CD4-positive, alpha-beta T cell treated with Interleukin-17A for 4 hours (primary cell): Measurements from ENCODE around the gene AUTS2.
A peak's percentile ranks its signal among the peaks of the same experiment; 100 is the strongest.
"Not testable (repeated sequence)": the region's sequence is repeated elsewhere in the genome, so short reads cannot be mapped to it uniquely, and the experiment has no call there.

Source experiments
- DNase-seq: peaks from one replicate; pipeline ENCODE4 v3.0.0-alpha.2; 2020; ENCODE audit warnings: mixed read lengths

The AUTS2 gene

DNA sequence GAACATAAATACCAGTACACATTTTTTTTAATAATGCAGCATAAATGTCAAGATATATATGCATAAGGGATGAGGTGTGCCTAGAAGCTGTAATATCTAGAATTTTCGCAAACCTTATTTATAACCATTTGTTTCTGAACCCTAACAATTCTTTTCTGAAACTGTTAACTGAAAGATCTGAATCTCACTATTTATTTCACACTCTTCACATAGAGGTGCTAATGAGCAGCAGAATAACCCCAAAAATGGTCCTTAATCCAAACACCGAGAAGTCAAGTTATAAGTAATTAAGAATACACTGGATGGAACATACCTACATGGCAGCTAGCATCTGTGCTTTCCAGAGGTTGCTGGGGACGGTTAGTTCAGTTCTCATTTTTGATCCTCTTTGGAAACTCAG, 742.0 kb downstream of the AUTS2 start:
- DNase-seq: no peak

DNA sequence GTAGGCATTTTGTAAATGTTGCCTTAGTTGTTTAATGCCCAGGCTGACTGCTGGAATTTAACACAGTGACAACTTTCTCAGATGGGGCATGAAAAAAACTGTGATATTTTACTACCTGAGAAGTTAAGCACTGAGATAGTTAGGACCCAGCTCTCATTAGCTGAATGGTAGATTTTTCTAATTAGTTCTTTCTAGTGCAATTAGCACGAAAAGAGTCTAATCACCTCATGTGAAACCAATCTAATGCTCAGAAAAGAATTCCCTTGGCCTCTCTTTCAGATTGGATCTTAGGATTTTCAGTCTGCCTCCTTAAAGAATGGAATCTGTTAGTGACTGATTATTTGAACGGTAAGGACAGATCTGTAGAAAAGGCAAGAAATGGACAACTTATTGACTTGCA, 743.2 kb downstream of the AUTS2 start:
- DNase-seq: no peak

DNA sequence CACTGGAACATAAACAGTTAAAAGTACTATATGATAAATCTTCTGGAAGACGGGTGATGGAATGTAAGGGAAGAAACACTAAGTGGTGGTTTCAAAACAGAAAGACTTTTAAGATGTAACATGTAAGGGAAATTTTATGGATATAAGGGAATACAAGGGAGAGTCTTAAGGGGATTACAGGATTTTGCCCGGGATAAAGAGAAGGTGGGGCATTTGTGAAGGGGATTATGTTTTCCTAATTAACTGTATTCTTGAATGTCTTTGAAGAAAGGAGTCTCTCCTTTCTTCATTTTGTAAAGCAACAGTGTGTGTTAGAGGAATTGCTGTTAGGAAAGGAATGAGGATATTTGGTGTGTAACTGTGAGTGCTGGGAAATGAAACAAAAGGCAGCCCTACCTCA, 745.2 kb downstream of the AUTS2 start:
- no peak for DNase-seq

DNA sequence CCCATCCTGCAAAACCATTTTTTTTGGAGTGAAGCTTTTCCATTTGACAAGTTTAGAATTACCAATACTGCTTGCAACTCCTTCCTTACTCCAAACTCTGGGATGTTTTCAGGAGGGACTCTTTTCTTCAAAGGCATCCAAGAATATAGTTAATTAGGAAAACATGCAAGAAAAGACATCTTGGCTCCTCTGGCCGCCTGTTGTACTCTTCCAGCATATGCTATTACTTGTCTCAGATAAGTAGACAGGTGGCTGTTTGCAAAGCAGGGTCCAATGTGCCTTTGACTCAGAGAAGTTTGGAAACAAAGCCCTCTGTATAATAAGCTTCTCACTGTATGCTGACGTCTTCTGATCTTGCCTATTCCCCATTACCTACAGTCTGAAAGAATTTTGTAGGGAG, 746.5 kb downstream of the AUTS2 start:
- no peak for DNase-seq

DNA sequence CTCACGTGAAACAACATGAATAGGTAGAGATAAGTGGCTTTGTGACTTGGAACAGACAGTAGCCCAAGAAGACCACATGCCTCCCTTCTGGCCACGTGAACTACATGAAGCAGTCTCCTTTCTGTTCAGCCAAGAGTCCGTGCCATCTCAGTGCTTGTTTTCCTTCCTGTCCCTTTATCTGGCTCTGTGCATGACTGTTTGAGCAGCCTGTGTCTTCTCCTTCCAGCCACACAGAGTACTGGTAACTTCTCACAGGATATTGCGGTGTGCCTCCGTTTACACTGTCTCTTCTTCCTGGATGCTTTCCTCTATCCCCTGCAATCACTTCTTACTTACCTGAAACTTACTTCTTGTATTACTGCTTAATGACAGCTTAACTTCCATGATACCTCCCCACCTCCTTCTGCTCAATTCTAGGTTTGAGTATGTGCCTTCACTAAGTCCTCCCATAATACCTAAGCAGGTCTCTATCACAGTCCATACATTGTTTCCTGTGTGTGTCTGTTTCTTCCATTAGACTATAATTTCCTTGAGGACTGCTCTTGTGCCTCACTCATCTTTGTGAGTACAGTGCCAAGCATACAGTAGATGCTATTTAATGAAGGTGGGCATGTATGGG, 748.7 kb downstream of the AUTS2 start:
- peak; percentile 7 for DNase-seq

DNA sequence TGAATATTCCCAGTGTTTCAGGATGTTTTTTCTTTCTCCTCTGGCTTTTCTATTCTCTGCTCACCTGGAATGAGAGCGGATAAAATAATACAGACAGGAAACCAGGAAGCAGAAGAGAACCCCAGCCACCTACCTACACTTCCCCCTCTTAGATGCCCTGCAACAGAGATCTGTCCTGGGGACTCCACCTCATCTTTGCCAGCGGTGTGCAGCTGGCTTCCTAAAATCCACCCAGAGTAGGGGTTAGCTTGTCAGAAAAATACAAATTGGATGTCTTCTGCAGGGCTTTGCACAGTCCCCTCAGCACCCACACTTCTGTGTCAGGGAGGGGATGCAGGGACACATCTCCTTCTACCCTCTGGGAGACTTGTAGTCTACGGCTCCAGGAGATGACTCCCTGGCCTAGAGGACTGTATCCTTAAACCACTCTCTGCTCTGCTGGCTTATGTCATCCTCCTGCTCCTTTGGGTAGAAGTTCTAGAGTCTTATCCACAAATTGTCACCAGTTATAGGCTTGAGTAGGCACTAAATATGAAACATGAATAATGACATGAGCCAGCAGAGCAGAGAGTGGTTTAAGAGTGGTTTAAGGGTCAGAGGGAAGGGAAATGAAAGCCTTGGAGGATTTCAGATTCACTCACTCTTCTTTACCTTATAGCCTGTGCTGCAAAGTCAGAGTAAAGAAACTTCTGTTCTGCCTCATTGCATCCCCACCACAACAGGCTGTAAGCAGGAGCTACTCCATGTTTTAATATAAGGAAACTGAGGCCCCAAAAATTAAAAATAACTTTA, 749.4 kb downstream of the AUTS2 start:
- DNase-seq: no peak

DNA sequence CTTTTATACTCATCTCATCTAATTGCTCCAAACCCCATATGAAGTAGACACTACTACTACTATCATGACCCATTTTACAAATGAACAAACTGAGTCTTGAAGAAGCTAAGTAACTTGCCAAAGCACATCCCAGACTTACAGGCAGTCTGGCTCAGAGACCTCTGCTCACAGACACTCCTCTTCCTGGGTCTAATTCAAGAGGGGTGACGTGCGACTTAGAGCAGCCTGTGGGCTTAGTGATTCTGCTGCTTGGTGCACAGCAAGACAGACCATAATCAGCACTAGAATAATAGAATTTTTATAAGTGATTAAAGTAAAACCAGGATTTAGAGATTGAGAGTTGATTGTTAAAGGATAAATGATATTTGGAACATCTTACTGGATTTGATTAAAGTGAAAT, 750.8 kb downstream of the AUTS2 start:
- DNase-seq: no peak

DNA sequence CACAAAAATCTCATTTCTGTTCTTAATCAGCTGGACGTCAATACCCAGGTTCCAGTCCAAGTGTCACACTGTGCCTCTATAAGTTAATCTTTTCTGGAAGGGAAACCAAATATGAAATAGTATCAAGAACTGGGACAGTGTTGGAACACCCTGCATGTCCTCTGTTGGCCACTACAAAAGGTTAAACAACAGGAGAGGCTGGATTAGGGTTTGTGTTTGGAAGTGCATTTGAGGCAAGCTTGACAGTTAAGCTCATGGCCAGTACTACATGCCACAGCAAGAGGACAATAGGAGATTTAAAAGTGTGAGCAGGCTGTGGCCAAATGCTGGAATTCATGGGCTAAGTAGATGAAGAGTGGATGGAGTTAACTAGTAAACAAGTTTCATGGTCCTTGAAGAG, 751.5 kb downstream of the AUTS2 start:
- DNase-seq: no peak

DNA sequence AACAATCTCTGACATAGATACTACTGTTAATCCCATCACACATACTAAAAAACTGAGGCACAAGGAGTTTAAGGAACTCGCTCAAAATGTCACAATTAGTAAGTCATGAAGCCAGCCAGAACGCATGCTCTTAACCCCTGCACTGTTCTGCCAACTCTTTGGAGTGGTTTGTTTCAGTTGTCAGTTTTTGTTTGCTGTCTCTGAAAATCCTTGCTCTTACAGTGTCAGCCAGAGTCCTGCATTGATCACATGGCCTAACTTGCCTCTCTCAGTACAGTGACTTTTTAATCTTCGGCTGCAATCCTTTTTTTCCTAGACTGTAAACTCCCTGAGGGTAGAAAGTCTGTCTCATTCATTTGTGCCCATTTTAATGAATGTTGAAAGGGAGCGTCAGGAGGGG, 753.8 kb downstream of the AUTS2 start:
- no peak for DNase-seq

DNA sequence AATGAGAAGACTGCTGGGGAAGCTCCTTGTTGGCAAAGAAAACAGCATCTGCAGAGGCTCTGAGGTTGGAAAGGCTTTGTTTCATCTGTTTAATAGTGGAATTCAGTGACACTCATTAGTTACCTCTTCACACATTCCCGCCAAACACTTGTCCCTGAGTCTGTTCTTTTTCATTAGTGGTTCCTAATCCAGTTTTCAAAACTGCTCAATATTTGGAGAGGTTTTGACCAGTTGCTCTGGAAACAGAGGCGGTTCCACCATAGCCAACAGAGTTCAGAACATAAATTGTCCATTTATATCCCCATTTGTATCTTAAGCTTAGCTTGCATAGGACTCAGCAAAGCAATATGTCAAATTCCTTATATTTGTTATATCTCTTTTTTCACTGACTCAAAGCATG, 754.6 kb downstream of the AUTS2 start:
- DNase-seq: no peak

DNA sequence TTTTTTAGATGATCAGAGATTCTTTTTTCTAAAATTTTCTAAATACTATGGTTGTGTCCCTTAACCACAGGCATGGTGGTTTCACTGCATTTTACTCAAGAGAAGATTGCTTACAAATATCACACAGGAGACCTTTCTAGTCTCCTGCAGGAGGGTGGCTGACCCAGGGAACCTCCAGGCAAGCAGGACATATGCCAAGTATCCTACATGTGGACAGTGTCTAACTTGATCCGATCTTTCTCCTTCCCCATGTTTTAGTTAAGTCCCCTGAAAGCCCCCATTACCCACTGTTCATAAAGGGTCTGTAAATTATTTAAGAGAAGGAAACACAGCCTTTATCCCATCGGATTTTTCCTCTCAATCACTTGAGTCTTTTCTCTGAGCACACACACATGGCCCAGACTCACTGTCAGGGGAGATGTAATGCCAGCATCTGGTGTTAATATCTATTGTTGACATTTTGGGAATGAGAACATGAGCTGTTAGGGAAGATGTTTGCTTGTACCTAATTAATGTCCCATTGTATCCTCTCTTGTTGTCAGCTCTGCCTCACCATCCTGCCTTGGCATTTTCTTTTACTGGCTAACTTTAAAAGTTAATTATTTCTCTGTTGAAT, 755.2 kb downstream of the AUTS2 start:
- no peak for DNase-seq

DNA sequence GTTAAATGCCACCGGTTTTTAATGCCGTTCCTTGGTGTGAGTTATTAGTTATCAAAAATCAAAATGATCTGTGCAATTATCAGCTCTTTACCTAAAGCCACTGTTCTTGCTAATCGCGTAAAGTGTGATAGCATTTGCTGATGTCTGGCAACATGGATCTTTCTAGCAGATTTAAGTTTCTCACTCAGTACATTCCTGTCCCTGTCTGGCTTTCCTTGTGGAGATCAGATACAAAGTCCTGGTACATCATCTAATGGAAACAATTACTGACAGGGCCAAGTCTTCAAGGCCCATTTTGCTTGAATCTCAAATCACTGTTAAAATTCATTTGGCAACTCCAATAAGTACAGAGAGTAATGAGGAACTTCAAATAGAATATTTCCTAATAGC, 755.7 kb downstream of the AUTS2 start:
- DNase-seq: no peak

DNA sequence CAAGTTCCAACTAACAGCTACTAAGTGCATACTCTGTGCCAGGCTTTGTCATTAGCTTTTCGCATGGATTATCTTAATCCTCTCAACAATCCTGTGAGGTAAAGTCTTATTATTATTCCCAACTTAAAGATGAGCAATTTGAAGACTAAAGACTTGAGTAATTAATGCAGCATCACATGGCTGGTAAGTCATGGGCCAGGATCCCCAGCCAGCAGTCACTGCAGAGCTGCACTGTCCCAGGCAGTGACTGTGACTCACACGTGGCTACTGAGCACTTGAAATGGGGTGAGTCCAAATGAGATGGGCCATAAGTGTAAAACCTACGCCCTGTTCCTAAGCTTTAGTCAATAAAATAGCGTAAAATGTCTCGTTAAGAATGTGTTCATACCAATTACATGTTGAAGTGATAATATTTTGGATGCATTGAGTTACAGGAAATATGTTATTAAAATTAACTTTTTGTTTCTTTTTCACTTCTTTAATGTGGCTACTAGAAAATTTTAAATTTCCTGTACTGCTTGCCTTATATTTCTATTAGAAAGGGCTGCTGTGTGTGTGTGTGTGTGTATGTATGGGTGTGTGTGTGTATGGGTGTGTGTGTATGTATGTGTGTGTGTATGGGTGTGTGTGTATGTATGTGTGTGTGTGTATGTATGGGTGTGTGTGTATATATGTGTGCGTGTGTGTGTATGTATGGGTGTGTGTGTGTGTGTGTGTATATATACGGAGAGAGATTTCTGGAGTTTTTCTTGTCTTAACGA, 756.3 kb downstream of the AUTS2 start:
- DNase-seq: peak; percentile 28

DNA sequence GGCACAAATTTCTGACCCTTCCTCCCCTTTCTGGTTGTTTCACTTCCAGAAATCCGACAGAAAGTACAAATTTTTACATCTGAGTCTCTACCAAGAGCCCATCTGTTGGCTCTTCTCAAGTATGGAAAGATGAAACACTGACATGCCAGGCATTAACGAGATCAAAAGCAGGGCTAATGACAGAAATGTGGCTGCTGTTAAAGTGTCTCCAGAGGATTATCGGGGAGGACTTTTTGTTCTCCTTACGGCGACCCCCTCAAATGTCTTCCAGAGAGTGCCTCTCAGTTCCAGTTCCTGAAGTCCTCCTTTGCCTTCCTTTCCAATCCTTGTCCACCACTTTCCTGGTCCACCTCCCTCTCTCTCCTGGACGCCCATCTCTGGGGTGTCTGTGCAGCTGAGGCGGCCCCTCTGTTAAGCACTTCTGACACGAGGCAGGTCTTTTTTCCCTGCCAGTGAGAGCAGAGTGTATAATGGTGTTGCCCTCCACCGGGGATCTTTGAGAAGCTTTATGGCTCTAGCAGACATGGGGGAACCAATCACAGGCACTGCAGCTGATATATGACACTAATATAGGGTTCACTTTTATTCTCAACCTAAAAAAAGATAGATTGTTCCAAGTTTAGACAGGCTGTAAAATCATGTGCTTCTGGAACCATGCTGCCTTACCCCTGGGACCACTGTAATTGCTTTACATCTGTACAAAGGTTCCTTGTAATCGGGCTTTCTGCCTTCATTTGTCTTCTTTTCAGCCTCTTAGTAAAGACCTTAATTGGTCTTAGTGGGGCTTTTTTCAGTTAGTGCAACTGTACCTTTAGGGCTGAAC, 757.1 kb downstream of the AUTS2 start:
- no peak for DNase-seq

DNA sequence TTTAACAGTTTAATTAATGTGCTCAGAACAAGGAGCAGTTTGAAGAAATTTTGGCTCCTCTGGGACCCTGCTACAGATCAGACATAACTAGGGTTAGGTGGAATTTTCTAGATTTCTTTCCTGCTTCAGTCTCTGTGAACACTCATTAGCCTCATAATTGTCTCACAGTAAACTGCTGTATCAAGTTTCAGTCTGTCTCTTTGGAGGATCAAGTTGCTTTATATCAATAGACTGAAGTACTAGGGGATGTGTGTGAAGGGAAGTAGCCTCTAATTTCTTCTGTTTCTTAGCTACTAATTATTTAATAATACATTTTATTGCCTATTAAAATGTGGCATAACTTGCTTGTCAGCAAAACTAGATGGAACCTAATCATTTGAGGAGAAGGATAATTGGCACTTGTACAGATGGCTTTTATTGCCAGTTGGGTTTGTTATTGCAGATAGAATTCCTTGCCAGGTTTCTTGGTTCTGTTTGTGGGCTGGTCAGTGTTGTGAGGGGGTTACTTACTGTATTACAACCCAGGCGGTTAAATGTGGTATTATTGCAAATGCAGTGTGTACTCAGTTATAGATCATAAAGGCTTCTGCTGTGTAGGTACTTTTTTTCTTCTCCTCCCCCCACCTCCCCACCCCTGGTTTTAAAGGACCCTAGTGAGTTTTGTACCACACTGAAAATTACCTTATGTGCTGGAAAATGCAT, 758.0 kb downstream of the AUTS2 start:
- DNase-seq: no peak

DNA sequence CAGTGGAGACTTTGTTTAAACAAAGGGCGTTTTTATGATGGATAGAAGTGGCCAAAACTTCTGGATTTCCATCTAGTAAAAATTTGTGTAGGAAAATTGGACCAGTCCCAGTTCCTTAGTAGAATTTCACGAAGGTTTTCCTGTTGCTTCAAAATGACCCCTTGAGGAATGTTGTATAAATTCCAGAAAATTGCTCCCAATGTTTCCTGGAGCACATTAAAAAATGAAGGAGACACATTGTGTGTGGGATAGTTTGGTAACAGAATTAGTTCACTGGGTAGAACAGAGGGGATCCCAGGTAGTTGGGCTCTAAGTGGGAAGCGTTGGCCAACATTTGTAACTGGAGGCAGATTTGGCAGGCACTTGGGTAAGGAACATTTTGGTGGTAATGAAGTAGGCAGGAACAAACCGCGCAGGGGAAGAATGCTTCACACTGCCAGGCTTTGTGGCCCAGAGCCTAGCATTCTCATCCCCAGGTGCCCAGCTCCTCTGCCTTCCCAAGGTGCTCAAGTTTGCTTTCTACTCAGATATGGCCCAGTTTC, 758.6 kb downstream of the AUTS2 start:
- no peak for DNase-seq

DNA sequence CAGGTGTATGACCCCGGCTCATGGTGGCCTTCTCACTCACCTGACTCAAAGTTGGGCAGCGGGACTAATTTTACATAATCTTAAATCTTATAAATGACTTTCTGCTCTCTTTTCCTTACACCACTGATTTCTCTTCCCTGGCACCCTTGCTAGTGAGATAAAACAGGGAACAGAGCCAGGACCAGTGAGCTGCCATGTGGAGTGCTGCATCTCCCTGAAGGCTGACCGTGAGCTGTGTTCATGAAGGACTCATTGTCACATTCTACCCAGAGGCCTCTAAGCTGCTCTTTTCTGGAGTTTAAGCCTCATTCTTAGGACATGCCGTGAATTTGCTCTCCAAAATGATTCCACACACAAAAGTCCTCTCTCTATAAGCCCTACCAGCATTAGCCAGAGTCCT, 762.3 kb downstream of the AUTS2 start:
- DNase-seq: no peak

DNA sequence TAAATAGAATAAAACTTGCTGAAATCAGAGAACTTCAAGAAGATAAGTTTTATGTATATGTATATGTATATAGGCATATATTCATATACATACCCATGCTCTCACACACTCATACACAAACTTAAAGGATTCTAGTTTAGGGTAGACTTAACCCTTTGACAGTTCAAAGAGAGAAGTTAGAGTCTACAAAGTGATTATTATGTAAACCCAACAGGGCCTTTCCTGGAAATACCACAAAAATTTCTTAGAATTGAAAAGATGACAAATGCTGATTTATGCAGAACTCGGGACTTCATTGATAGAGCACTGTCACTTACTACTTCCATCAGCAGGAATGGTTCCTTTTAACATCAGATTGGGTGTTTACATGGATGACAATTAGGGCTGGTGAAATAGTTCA, 763.5 kb downstream of the AUTS2 start:
- DNase-seq: no peak

DNA sequence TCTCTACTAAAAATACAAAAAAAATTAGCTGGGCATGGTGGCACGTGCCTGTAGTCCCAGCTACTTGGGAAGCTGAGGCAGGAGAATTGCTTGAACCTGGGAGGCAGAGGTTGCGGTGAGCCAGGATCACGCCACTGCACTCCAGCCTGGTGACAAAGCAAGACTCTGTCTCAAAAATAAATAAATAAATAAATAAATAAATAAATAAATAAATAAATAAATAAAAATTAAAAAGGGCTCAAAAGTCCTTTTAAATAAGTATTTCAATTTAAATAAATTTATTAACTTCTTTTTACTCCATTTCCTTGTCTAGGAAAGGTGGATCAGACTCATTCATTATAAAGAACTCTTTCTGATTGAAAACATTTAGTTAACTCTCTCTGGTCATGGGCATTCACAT, 766.1 kb downstream of the AUTS2 start:
- not testable (repeated sequence) for DNase-seq

DNA sequence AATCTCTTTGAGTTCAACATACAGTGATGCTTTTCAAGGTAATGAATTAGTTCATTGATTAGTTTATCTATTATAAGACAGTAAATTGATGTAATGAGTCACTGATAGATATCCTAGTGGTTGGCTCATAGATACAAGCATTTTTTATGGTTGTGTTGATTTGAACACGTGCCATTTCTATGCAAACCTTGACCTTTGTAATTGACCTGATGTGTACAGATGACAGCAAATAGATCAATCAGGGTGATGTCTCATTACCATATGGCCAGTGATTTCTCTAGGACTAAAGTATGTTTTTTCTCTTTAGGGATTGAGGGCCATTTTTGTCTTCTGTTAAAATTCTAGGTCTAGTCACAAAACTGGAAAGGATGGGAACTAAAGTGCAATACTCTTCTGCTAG, 773.4 kb downstream of the AUTS2 start:
- DNase-seq: no peak

DNA sequence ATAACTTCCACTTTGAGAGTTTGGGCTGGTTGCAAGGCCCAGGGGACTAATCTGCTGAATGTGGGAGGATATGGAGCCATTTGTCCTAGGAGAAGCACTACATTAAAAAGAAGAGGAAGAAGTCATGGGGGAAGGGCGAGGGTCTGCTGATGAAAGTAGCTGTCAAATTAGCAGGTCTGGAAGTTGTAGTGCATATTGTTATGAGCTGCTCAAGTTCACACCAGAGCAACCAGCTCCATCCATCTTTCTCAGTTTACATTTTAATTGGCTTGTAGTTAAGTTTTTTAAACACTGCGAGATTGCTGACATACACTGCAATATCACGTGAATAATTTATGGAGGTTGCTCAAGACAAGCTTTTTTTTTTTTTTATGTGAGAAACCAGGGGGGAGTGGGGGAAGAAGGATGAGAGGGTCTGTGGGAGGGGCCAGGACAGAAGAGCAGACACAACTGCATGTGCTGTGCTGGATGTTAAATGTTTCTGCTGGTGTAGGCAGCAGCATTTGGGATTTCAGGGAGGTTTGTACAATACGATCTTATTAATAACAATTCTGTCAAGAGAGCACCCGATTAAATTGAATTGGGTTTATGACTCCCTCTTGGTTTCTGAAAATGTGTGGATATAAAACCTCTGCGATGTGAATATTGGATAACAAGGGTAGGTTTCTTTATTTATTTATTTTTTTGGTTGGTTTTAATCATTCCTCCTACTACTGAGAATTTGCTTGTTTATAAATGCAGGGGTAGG, 774.7 kb downstream of the AUTS2 start:
- DNase-seq: no peak
